GM21619 (cell line): Measurements from ENCODE around the gene ZMYND8.
"Not testable (repeated sequence)": the region's sequence is repeated elsewhere in the genome, so short reads cannot be mapped to it uniquely, and the experiment has no call there.

ENCODE experiments used
- ATAC-seq: cut with Tn5 transposase; IDR thresholded peaks from one replicate; pipeline ENCODE4 v1.9.1; 2021; ENCODE audit not compliant: unreplicated experiment

The ZMYND8 gene

DNA sequence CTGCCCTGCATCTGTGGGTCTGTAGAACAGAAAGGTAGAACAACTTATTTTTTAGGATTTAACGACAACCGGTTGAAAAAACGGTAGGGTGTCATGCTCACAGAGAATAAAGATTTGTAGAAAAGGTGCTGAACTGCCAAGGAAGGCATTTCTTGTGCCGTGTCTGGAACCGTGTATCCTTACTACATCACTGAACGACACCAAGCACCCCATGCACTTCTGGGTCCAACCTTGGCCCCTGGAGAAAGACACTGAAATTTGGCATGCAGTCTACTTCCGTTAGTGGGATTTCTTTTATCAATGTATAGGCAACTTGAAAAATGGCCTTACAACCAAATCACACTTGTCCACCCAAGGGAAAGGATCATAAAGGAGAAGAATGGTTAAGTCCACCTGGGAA, 145.5 kb downstream of the ZMYND8 start:
- no peak for ATAC-seq

DNA sequence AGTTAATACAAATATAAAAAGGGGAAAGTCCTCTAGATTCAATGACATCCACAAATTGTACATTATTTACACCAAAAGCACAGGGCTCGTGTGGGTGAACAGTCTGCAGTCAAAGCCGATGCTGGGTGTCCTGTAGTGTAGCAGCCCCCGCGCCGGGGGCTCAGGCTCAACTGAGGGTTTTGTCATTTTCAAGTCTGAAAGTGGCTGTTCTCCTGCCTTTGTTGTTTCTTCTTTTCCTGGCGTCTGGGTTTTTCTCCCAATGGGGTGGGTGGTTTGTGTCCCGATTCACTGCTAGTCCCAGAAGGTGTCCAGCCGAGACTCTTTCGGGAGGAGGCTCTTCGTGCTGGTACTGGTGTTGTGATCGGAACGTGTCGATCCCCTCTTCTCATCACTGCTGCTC, 146.0 kb downstream of the ZMYND8 start:
- ATAC-seq, result no peak

DNA sequence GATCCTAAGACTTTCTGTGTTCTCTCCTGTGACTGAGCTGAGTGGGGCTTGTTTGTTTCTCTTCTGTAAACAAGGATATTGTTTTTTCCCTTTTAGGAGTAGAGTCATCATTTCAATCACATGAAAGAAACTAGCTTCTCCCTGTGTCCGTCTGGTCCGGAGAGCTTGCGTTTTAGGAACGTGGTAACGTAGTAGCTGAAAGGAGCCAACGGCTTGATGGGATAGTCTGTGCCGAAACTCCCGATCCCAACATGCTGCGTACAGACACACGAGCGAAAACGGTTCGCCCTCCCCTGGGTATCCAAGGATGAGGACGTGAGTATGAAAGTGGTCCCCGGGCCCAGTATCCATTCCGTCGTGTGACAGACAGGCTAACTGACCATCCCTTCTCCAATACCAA, 146.5 kb downstream of the ZMYND8 start:
- ATAC-seq, result no peak

DNA sequence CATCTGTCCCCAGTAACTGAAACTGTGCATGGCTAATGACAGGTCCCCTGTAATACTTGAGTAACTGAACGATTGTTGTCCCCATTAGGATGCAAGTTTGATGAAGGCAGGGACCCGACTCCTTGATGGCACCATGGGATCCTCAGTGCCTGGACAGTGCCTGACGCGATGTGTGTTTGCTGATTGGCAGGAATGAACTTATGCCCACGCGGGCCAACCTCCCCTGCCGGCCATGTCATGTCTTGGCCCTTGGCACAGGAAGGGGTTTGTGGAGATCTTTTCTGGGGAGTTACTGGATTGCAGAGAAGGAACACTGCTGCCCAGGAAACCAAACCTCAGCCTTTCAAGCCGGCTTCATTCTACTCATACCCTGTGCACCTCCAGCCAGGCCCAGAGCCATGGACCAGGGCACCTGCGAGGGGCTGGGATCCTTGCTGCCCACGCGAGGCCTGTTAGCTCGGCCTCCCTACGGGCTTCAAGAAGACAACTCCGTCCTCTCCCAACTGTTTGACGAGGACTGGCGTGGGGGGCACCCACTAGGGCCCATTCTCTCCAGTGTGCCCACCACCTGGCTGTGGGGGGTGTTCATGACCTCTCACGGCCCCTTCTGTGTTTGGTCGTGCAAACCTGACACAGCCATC, 147.8 kb downstream of the ZMYND8 start:
- no peak for ATAC-seq

DNA sequence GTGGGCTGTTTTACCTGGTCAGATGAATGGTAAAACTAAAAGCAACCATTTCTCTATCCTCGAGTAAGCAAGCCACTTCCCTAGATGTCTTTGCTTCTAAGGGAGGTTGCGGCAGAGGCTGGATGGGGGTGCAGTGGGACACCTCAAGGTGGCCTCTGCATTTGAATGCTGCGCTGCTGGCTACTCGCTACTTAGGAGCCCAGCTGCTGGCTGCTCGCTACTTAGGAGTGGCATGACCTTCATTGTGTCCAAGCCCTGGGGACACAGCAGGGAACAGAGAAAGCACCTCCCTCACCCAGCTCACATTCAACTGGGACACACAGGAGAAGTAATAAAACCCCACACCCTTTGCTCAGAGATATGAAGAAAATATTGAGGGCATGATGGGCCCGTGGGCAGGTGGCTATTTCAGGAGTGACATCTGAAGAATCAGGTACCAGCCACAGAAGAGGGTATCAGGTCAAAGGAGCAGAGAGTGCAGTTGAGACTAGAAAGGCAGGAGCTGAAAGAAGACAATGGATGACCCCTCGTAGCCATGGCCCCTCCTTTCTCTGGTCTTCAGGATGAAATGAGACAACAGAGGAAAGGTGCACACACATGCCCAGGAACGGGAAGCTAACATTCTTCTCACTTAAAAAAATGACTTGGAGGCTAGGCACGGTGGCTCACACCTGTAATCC, 149.4 kb downstream of the ZMYND8 start:
- no peak for ATAC-seq

DNA sequence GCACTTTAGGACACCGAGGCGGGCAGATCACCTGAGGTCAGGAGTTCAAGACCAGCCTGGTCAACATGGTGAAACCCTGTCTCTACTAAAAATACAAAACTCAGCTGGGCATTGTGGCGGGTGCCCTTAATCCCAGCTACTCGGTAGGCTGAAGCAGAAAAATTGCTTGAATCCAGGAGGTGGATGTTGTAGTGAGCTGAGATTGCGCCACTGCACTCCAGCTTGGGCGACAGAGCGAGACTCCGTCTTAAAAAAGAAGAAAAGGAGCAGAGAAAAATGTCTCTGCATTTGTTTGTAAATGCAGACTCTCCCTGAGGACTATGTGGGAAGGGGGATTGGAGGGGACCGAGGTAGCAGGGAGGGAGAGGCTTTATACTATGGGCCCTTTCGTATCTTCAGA, 149.9 kb downstream of the ZMYND8 start:
- ATAC-seq, result not testable (repeated sequence)

DNA sequence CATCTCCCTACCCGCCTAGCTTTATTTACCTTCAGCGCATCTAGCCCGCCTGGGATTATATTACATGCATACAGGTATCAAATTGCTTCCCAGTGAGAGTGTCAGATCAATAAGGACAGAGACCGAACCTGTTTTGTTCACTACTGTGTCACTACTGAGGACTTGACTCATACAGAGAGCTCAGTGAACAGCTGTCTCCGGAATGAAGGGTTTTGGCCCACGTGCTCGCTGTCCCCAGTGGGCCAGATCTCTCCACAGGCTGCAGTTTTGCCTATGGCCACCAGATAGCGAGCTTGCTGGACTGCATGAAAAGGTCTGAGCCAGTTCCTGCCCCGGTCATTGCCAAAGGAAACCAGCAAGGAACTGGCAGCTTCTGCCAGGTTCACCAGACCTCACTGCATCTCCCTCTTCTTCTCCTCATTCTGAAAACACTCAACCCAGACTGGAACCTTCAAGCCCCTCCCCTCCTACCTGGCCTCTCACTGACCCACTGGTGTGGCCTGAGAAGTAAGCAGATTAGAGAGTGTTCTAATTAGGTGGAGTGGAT, 150.8 kb downstream of the ZMYND8 start:
- ATAC-seq, result no peak

DNA sequence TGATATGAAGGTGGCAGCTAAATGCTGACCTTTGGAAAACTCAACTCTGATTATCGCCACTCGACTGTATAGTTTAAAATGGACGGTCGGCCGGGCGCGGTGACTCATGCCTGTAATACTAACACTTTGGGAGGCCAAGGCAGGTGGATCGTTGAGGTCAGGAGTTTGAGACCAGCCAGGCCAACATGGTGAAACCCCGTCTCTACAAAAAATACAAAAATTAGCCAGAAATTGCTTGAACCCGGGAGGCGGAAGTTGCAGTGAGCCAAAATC, 151.7 kb downstream of the ZMYND8 start:
- not testable (repeated sequence) for ATAC-seq

DNA sequence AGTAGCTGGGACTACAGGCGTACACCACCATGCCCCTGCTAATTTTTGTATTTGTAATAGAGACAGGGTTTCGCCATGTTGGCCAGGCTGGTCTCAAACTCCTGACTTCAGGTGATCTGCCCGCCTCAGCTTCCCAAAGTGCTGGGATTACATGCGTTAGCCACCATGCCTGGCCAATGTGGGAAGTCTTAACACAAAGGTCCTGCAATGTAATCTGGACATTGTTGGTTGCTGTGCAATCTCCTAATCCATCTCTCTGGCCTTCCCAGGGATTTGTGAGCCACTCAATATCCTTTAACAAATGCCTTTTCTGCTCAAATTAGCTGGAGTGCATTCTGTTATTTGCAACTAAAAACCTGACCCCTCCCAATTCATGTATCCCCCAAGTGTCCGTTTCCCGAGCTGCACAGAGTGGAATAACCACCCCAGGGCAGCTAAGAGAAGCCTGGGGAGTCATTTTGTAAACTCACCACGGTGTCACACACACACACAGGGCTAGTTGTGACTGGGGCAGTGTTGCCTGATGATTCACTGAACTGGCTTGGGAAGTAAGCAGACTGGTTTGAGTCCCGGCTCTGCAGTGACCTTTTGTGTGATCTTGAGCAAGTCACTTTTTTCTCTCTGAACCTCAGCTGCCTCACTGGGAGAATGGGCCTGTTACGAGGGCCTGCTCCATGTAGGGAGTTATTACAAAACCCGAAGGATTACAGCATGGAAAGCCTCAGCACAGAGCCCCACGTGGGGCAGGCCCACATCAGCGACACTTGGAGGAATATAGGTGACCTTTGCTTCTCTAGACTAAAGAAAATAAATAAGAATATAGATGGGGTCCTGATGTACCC, 152.3 kb downstream of the ZMYND8 start:
- ATAC-seq, result no peak

DNA sequence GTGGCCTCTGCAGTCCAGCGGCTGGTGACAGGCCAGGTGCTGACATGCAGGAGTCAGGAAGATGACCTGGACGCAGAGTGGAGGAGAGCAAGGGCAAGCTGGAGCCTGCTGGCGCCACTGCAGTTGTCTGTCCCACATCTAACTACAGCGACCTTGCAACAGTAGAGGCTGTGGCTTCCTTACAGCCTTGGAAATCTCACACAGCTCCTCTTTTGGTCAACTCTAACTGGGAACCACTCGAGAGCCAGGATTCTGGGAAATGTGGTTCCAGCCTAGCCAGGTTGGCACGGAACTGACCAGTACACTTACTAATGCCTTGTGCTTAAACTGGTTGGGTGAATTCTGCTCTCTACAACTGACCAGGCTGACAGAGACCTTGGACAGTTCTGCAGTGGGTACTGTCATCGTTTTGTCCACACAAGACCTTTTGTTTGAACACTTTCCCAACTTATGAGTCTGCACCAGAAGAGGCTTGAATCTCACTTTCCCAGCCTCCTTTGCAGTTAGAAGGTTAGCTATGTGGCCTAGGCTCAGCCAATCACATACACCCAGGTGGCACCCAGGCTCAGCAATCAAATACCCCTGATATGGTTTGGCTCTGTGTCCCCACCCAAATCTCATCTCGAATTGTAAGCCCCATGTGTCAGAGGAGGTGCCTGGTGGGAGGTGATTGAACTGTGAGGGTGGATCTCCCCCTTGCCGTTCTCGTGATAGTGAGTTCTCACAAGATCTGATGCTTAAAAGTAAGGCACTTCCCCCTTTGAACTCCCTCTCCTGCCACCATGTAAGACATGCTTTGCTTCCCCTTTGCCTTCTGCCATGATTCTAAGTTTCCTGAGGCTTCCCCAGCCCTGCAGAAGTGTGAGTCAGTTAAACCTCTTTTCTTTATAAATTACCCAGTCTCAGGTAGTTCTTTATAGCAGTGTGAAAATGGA, 153.5 kb downstream of the ZMYND8 start:
- no peak for ATAC-seq

DNA sequence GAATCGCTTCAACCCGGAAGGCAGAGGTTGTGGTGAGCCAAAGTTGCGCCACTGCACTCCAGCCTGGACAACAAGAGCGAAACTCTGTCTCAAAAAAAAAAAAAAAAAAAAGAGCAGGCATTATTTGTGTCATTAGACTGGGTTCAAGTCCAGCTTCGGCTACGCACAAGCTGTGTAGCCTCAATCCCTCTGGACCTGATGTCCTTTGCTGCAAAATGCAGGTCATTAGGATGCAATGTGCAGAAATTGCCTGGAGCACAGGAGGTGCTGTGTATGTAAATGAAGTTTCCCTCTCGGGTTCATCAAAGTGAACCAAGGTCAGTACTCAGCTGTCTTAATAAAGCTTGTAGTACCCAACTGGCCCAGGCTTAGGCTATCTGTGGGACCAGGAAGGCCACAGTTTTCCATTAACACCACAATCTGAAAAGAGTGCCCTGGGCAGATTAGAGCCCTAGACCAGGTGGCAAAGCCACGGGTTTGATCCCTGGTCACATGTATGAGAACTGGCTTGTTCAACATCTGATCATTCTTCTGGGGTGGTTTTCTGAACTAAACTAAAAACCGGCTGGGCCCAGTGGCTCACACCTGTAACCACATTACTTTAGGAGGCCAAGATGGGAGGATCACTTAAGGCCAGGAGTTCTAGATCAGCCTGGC, 155.3 kb downstream of the ZMYND8 start:
- no peak for ATAC-seq

DNA sequence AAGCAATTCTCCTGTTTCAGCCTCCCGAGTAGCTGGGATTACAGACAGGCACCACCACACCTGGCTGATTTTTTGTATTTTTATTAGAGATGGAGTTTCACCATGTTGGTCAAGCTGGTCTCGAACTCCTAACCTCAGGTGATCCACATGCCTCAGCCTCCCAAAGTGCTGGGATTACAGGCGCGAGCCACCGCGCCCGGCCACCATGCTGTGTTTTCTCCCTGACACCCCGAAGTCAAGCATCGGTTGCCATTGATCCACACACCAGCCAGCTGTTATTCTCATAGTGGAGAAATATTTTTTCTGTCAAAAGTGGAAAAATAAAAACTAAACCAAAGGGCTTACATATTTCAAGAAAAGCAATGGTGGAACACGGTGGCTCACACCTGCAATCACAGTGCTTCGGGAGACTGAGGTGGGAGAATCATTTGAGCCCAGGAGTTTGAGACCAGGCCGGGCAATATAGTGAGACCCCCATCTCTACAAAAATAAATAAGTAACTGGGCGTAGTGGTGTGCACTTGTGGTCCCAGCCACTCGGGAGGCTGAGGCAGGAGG, 157.4 kb downstream of the ZMYND8 start:
- no peak for ATAC-seq

DNA sequence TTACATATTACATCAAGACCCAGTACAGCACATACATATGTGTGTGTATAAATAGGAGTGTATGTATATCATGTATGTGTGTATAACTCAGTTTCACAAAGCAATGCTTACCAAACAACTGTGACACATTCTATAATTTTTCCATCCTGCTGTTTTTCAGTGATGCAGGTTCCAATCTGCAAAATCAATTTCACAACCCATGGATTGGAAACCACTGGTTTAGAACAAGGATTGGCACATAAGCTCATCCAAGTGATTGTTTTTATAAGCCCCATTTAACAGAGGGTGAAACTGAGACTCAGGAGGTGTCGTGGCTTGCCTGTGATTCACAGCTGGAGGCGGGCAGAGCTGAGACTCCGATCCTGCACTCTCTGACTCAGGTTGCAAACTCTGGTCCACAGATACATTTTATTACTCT, 158.2 kb downstream of the ZMYND8 start:
- ATAC-seq, result no peak

DNA sequence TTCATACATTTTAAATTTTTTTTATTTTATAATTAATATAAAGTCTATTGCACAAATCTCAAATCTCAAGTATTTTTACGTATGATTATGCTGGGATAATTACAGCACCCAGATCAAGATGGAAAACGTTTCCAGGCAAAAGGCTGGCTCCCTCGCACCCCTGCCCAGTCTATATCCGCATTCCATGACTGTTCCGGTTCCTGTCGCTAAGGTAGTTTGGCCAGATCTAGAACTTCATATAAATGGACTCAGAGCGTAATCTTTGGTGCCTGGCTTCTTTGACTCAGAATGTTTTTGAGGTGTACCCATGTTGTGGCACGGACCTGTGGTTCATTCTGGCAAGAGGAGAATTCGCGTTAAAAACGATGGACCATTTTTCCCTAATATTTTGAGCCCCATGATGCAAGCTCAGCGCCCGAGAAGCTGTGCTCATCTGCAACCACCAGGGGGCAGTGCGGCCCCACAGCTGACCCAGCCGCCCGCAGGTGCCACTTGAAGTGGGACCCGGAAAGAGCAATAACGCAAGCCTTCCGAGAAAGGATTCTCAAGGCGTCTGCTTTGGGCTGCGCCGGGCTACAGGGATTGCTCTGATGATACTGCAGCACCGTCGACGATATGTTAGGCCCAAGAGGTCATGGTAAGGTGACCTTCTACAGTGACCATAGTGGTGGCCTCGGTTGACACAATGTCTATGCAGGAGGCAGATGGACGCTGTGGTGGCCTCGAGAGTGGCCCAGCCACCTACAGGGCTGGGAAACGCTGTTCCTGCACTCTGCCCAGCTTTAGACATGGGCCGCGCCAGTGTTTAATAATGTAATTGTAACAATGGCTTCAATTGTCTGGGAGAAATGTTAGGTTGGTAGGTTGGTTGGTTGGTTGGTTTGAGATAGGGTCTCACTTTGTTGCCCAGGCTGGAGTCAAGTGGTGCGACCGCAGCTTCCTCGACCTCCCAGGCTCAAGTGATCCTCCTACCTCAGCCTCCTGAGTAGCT, 160.1 kb downstream of the ZMYND8 start:
- ATAC-seq, result no peak

DNA sequence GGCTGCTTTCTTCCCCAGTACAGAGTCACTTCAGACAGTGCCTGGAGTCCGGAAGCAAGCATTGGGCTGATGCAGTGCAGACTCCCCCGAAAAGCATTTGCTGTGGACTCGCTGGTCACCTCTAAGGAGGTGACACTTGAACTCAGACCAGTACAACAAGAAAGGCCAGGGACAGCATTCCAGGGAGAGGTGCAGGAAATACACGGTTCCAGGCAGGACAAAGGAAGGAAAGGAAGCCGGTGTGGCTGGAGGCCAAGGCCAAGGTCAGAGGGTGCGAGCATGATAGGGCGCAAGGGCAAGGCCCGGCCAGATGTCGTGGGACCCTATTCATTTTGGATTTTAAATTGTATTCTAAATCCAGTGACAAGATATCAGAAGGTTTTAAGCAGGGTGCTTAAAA, 160.9 kb downstream of the ZMYND8 start:
- no peak for ATAC-seq

DNA sequence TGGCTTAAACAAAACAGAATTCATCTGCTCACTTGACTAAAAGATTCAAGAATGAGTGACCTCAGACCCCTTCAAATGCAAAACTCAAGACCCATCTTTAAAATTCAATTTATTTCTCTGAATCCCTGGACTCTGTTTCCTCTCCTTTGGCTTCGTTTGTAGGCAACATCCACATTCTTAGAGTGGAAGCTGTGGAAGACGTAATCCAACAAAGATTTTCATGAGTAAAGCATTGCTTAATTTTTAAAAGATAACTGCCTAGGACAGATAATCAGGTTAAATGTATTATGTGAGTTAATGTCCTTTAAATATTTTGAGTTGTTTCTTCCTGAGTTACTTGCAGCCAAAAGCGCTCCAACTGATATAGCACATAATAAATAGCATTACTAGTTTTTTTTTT, 164.5 kb downstream of the ZMYND8 start:
- ATAC-seq, result no peak

DNA sequence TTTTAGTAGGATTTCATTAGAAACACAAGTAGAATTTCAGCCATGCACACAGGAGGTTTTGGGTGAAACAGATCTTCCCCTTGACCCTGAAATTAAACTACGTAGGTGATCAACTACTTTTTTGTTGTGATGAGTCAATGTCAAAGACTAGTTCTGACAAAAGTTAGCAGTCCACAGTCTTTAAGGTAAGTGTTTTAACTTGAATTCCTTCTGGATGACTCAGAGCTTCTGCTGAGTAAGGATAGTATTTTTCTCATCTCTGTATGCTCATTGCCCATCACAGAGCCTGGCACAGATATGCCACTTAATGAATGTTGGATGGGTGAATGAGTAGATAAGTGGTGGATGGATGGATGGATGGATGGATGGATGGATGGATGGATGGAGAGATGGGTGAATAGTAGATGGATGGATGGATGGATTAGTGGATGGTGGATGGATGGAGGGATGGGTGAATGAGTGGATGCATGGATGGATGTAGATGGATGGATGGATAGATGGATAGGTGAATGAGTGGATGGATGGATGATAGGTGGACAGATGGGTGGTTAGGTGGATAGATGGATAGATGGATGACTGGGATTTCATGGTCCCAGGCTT, 165.3 kb downstream of the ZMYND8 start:
- no peak for ATAC-seq

DNA sequence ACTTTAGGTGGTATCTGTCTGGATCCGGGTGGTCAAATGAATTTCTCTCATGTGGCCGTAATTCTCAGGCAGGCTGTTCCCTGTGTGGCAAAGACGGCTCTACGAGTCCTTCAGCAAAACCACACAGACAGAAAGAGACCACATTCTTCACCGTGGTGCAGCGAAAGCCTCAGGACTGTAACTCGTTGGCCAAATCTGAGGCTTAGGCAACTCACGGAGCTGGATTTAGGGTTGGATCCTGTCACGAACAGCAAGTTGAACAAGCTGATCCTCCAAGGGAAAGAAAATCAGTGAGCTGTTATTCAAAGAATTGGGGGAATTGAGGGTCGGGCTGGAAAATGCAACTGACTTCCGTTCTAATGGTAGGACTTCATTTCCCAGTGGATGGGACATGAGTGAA, 167.4 kb downstream of the ZMYND8 start:
- ATAC-seq, result no peak

DNA sequence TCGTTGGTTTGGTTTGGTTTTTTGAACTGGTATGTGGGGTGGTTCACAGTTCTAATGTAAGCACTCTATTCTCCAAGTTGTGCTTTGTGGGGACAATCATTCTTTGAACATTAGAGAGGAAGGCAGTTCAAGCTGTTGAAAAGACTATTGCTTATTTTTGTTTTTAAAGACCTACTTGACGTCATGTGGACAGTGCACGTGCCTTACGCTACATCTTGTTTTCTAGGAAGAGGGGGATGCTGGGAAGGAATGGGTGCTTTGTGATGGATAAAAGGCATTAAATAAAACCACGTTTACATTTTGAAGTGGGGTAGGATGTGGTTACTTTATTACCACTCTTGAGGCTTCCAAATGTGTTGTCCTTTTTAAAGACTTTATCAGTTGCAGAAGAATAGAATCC, 168.0 kb downstream of the ZMYND8 start:
- no peak for ATAC-seq
